Activated CD8-positive, alpha-beta T cell treated with anti-CD3 and anti-CD28 coated beads for 36 hours (primary cell): ENCODE data around the gene GTF2H2C. TPM values are rescaled to one million over a fixed set of nuclear protein-coding genes. Genes with fewer than 3 reads are reported as not detected.
"Not testable (repeated sequence)": the region's sequence is repeated elsewhere in the genome, so short reads cannot be mapped to it uniquely, and the experiment has no call there.

Source experiments
- ATAC-seq: fragments of 200-7000 bp; cut with Tn5 transposase; one replicate; pipeline ENCODE4 v1.10.0; 2021; ENCODE audit warnings: mild to moderate bottlenecking, moderate library complexity
- CTCF ChIA-PET: fragments of 350-600 bp; sonication (Branson Sonifier 250); formaldehyde crosslinking; loops from one replicate; lab custom pipeline; 2021; ENCODE audit warnings: antibody characterized with exemption; lab: Charles Lee
- POLR2A ChIA-PET: fragments of 350-600 bp; sonication (Branson Sonifier 250); formaldehyde crosslinking; loops from one replicate; lab custom pipeline; 2021; ENCODE audit warnings: antibody characterized with exemption; lab: Charles Lee
- DNase-seq: peaks from one replicate; pipeline ENCODE4 v3.0.0-alpha.2; 2020
- H3K27ac Mint-ChIP-seq: one replicate; pipeline ENCODE4 v1.8.0; 2021; ENCODE audit warnings: mild to moderate bottlenecking, mixed read lengths
- H3K27me3 Mint-ChIP-seq: one replicate; pipeline ENCODE4 v1.8.0; 2021; ENCODE audit warnings: mixed read lengths
- H3K36me3 Mint-ChIP-seq: one replicate; pipeline ENCODE4 v1.8.0; 2021; ENCODE audit warnings: low read depth, mixed read lengths
- H3K4me1 Mint-ChIP-seq: one replicate; pipeline ENCODE4 v1.8.0; 2021; ENCODE audit warnings: low read depth, mixed read lengths
- H3K4me3 Mint-ChIP-seq: one replicate; pipeline ENCODE4 v1.8.0; 2021; ENCODE audit warnings: mild to moderate bottlenecking, moderate library complexity, mixed read lengths
- H3K9me3 Mint-ChIP-seq: one replicate; pipeline ENCODE4 v1.8.0; 2021; ENCODE audit warnings: mixed read lengths
- intact Hi-C: fragments of 100-400 bp; cut with micrococcal nuclease; formaldehyde crosslinking; loops from one replicate; pipeline ENCODE4 v1.10.0; 2022
- total RNA-seq, 2 experiments: library from RNA; stranded (reverse); gene quantifications; one replicate each; pipeline ENCODE4 v1.2.3, GENCODE V29; 2021
- TF ChIP-seq, protein P1 (sequence below): fragments of 200-600 bp; IDR thresholded peaks from one replicate; pipeline ENCODE4 v1.8.0; 2022; ENCODE audit warnings: antibody characterized with exemption, mild to moderate bottlenecking

Gene GTF2H2C
- total RNA-seq, 2 experiments from 2014 or later: 40.0 to 42.1 TPM

DNA sequence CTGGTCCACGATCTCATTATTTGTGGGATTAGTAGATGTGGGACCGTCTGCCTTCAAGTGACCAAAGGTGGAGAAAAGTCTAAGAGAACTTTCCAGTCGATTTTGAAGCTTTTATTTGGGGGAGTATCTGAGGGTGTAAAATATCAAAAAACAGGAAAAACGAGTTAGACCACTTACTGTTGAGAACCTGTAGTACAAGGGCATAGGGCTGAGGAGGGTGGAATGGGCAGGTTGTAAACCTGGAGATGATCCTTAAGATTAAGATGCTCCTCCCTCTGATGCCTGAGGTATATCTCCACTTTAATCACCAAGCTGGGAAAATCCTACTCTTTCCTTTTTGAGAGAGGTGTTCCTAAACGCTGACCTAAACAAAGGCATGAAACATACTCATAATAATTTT lies 32.0 kb upstream of the GTF2H2C start:
- TF ChIP-seq, protein P1, sequence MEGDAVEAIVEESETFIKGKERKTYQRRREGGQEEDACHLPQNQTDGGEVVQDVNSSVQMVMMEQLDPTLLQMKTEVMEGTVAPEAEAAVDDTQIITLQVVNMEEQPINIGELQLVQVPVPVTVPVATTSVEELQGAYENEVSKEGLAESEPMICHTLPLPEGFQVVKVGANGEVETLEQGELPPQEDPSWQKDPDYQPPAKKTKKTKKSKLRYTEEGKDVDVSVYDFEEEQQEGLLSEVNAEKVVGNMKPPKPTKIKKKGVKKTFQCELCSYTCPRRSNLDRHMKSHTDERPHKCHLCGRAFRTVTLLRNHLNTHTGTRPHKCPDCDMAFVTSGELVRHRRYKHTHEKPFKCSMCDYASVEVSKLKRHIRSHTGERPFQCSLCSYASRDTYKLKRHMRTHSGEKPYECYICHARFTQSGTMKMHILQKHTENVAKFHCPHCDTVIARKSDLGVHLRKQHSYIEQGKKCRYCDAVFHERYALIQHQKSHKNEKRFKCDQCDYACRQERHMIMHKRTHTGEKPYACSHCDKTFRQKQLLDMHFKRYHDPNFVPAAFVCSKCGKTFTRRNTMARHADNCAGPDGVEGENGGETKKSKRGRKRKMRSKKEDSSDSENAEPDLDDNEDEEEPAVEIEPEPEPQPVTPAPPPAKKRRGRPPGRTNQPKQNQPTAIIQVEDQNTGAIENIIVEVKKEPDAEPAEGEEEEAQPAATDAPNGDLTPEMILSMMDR: no peak
- no peaks in the 10 kb centered on the region for H3K36me3 Mint-ChIP-seq
- CTCF ChIA-PET: no interaction called here
- no peak for DNase-seq
- POLR2A ChIA-PET: no interaction called here
- H3K27me3 Mint-ChIP-seq: peaks cover 3% of the 10 kb centered on the region
- no peaks in the 10 kb centered on the region for H3K4me1 Mint-ChIP-seq
- no peak for ATAC-seq
- no peaks in the 10 kb centered on the region for H3K9me3 Mint-ChIP-seq
- intact Hi-C loops: no loop called here
- no peak overlapping the region for H3K27ac Mint-ChIP-seq
- H3K4me3 Mint-ChIP-seq: no peak overlapping the region

- no peaks in the 10 kb centered on the region for H3K36me3 Mint-ChIP-seq
- H3K27ac Mint-ChIP-seq: no peak overlapping the region
- H3K9me3 Mint-ChIP-seq: no peaks in the 10 kb centered on the region
- H3K4me1 Mint-ChIP-seq: no peaks in the 10 kb centered on the region
- ChIA-PET POLR2A (no interaction called here), CTCF (interaction anchor here (1.0 kb wide), 1 partner anchor 522 kb away, joined by 3 read pairs; no protein-coding TSS in a partner anchor)
- intact Hi-C loops: no loop called here
- DNase-seq: no peak
- ATAC-seq: no peak
- TF ChIP-seq, protein P1: no peak
- H3K4me3 Mint-ChIP-seq: no peak overlapping the region
- H3K27me3 Mint-ChIP-seq: peaks cover 3% of the 10 kb centered on the region
Observed at GRCh38 chr5:69528609-69529008, 31.4 kb upstream of the GTF2H2C start.

DNA sequence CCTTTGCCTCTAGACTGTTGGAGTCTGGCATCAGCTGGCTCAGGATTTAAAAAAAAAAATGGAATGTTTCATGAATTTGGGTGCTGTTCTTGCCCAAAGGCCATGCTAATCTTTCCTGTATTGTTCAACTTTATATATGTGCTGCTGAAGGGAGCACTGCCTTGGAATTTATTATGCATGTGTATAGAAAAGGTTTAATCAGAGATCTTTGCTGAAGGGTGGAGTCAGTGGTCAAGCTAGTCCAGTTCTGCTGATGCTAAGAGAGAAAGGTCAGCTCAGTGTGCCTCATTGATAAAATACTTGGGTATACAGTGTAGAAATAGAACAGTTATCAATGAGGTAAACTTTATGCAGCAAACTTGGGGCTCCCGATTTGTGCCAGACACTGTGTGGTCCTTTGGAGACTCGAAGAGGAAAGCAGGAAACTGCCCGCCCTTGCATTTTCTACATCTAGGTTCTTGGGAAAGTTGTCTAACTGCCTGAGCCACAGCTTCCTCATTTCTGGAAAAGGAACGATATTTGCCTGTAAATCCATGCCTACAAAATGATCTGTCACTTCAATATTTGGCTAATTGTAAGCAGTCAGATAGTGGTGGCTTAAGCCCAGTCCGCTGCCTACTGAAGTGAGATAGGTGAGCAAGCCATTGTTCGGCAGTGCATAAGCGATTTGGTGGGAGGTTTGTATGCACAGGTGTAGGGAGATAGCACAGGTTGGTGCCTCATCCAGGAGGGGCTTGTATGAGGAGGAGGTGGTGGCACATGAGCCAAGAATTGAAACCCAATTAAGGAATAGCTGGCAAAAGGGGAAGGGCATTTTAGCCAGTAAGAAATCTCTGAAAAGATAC lies 29.2 kb upstream of the GTF2H2C start:
- TF ChIP-seq, protein P1: no peak
- ChIA-PET CTCF (no interaction called here), POLR2A (no interaction called here)
- Mint-ChIP-seq H3K27me3 (peaks cover 3% of the 10 kb centered on the region), H3K4me1 (no peaks in the 10 kb centered on the region), H3K9me3 (no peaks in the 10 kb centered on the region), H3K36me3 (no peaks in the 10 kb centered on the region), H3K4me3 (no peak overlapping the region), H3K27ac (no peak overlapping the region)
- DNase-seq (no peak), ATAC-seq (no peak)
- intact Hi-C loops: no loop called here

DNA sequence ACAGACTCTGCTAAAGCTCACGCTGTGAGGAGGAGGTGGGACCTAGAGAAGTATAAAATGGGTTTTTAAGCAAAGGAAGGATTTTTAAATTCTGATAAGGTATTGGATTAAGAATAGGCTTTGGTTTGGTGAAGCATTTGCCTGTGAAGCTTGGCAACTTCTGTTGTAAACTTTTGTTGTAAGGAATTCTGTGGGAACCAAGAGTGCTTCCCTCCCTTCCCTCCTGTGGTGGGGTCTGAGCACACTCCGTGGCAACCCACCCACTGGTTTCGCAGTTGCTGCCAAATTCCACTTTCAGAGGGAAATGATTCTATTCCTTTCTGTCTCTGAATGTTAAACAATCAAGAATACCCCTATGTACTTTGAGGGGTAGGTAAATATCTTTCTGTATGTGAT lies 28.6 kb upstream of the GTF2H2C start:
- Mint-ChIP-seq H3K27ac (no peak overlapping the region), H3K27me3 (peaks cover 3% of the 10 kb centered on the region), H3K4me3 (no peak overlapping the region), H3K4me1 (no peaks in the 10 kb centered on the region), H3K9me3 (no peaks in the 10 kb centered on the region), H3K36me3 (no peaks in the 10 kb centered on the region)
- no peak for DNase-seq
- ChIA-PET CTCF (no interaction called here), POLR2A (no interaction called here)
- intact Hi-C loops: no loop called here
- no peak for ATAC-seq
- TF ChIP-seq, protein P1: no peak

DNA sequence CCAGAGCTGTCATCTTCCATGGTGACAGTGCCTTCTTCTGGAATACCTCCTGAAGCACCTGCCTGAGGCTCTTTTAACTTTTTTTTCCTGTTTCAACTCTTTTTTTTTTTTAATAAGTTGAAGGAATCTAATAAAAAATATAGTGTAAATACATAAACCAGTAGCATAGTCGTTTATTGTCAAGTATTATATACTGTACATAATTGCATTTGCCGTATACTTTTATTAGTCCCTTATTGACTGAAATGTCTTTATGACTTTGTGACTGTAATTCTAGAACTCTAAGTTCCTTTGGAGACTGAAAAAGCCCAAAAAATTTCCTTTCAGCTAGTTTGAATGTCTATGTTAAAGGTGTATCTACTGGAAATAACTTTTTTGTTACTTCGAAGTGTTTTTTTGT lies 22.1 kb upstream of the GTF2H2C start:
- CTCF ChIA-PET, POLR2A ChIA-PET, intact Hi-C loops, DNase-seq, H3K4me1 Mint-ChIP-seq, H3K4me3 Mint-ChIP-seq, ATAC-seq, H3K36me3 Mint-ChIP-seq, H3K9me3 Mint-ChIP-seq, H3K27ac Mint-ChIP-seq, H3K27me3 Mint-ChIP-seq: not testable (repeated sequence)

- H3K27me3 Mint-ChIP-seq, H3K27ac Mint-ChIP-seq, CTCF ChIA-PET, DNase-seq, H3K9me3 Mint-ChIP-seq, H3K4me1 Mint-ChIP-seq, H3K36me3 Mint-ChIP-seq, POLR2A ChIA-PET, intact Hi-C loops, H3K4me3 Mint-ChIP-seq, ATAC-seq: not testable (repeated sequence)
Observed at GRCh38 chr5:69538735-69539134, 21.3 kb upstream of the GTF2H2C start.

DNA sequence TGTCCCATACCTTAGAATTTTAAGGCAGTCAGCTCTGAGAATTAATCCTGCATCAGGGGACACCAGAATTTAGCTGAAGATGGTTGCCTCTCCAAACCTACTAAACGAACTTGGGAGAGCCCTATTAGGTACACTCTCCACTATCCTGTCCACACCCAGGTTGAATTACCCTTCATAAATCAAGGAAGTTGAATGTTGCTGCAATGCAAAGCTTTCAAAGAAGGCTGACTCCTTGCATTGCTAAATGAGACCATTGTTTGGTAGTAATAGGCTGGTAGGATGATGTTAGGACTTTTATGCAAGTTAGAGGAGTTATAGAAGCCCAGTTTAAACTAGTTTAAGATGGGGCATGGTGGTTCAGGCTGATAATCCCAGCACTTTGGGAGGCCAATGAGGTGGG lies 18.6 kb upstream of the GTF2H2C start:
- H3K27ac Mint-ChIP-seq, CTCF ChIA-PET, H3K9me3 Mint-ChIP-seq, POLR2A ChIA-PET, H3K4me3 Mint-ChIP-seq, intact Hi-C loops, H3K36me3 Mint-ChIP-seq, H3K4me1 Mint-ChIP-seq, DNase-seq, H3K27me3 Mint-ChIP-seq, ATAC-seq: not testable (repeated sequence)

GRCh38 chr5:69542838-69543618 lies 17.0 kb upstream of the GTF2H2C start:
- H3K27ac Mint-ChIP-seq, CTCF ChIA-PET, H3K36me3 Mint-ChIP-seq: not testable (repeated sequence)

More at GRCh38 chr5:69542838-69543618, 17.0 kb upstream of the GTF2H2C start:
- POLR2A ChIA-PET, H3K4me1 Mint-ChIP-seq, H3K27me3 Mint-ChIP-seq, intact Hi-C loops, H3K9me3 Mint-ChIP-seq, DNase-seq, H3K4me3 Mint-ChIP-seq, ATAC-seq: not testable (repeated sequence)
